ENCODE measurements around the gene BFSP2.

Gene BFSP2

GRCh38 chr3:133425898-133426297 is 26.0 kb downstream of the BFSP2 start:
- Histone ChIP-seq H3K9me3 (ENCODE audit: control insufficient read depth, low read depth, low read length) (no peaks in the 10 kb centered on the region), H3K36me3 (ENCODE audit: control insufficient read depth, low read depth, low read length) (no peaks in the 10 kb centered on the region), H3K4me3 (ENCODE audit: low read length) (no peak overlapping the region), H3K27ac (ENCODE audit: low read length) (no peak overlapping the region), H3K9ac (ENCODE audit: low read length) (no peak overlapping the region), H3K4me1 (ENCODE audit: control insufficient read depth, low read depth, low read length) (no peaks in the 10 kb centered on the region), H3K27me3 (ENCODE audit: control insufficient read depth, insufficient read depth, low read length) (no peaks in the 10 kb centered on the region)

GRCh38 chr3:133426721-133427120 is 26.9 kb downstream of the BFSP2 start:
- no peak overlapping the region for H3K27ac ChIP-seq (ENCODE audit: low read length)
- H3K9ac ChIP-seq (ENCODE audit: low read length), result no peak overlapping the region
- H3K36me3 ChIP-seq (ENCODE audit: control insufficient read depth, low read depth, low read length), result no peaks in the 10 kb centered on the region
- no peaks in the 10 kb centered on the region for H3K27me3 ChIP-seq (ENCODE audit: control insufficient read depth, insufficient read depth, low read length)
- H3K9me3 ChIP-seq (ENCODE audit: control insufficient read depth, low read depth, low read length), result no peaks in the 10 kb centered on the region
- H3K4me3 ChIP-seq (ENCODE audit: low read length), result no peak overlapping the region
- no peaks in the 10 kb centered on the region for H3K4me1 ChIP-seq (ENCODE audit: control insufficient read depth, low read depth, low read length)

GRCh38 chr3:133428552-133428951 is 28.7 kb downstream of the BFSP2 start:
- H3K4me3 ChIP-seq (ENCODE audit: low read length), result no peak overlapping the region
- no peaks in the 10 kb centered on the region for H3K4me1 ChIP-seq (ENCODE audit: control insufficient read depth, low read depth, low read length)
- H3K9ac ChIP-seq (ENCODE audit: low read length), result no peak overlapping the region
- no peaks in the 10 kb centered on the region for H3K9me3 ChIP-seq (ENCODE audit: control insufficient read depth, low read depth, low read length)
- no peak overlapping the region for H3K27ac ChIP-seq (ENCODE audit: low read length)
- H3K36me3 ChIP-seq (ENCODE audit: control insufficient read depth, low read depth, low read length), result no peaks in the 10 kb centered on the region
- no peaks in the 10 kb centered on the region for H3K27me3 ChIP-seq (ENCODE audit: control insufficient read depth, insufficient read depth, low read length)

- H3K9ac ChIP-seq (ENCODE audit: low read length), result no peak overlapping the region
- H3K27ac ChIP-seq (ENCODE audit: low read length), result no peak overlapping the region
- H3K4me1 ChIP-seq (ENCODE audit: control insufficient read depth, low read depth, low read length), result no peaks in the 10 kb centered on the region
- H3K36me3 ChIP-seq (ENCODE audit: control insufficient read depth, low read depth, low read length), result no peaks in the 10 kb centered on the region
- H3K9me3 ChIP-seq (ENCODE audit: control insufficient read depth, low read depth, low read length), result no peaks in the 10 kb centered on the region
- H3K4me3 ChIP-seq (ENCODE audit: low read length), result no peak overlapping the region
- H3K27me3 ChIP-seq (ENCODE audit: control insufficient read depth, insufficient read depth, low read length), result no peaks in the 10 kb centered on the region
Observed at GRCh38 chr3:133429063-133429462, 29.2 kb downstream of the BFSP2 start.

GRCh38 chr3:133439563-133439962 is 39.7 kb downstream of the BFSP2 start:
- H3K4me1 ChIP-seq (ENCODE audit: control insufficient read depth, low read depth, low read length), result no peaks in the 10 kb centered on the region
- H3K27ac ChIP-seq (ENCODE audit: low read length), result no peak overlapping the region
- H3K9ac ChIP-seq (ENCODE audit: low read length), result no peak overlapping the region
- H3K27me3 ChIP-seq (ENCODE audit: control insufficient read depth, insufficient read depth, low read length), result no peaks in the 10 kb centered on the region
- H3K9me3 ChIP-seq (ENCODE audit: control insufficient read depth, low read depth, low read length), result no peaks in the 10 kb centered on the region
- no peak overlapping the region for H3K4me3 ChIP-seq (ENCODE audit: low read length)
- no peaks in the 10 kb centered on the region for H3K36me3 ChIP-seq (ENCODE audit: control insufficient read depth, low read depth, low read length)

GRCh38 chr3:133440652-133441051 is 40.8 kb downstream of the BFSP2 start:
- Histone ChIP-seq H3K9me3 (ENCODE audit: control insufficient read depth, low read depth, low read length) (no peaks in the 10 kb centered on the region), H3K4me3 (ENCODE audit: low read length) (no peak overlapping the region), H3K27me3 (ENCODE audit: control insufficient read depth, insufficient read depth, low read length) (no peaks in the 10 kb centered on the region), H3K36me3 (ENCODE audit: control insufficient read depth, low read depth, low read length) (no peaks in the 10 kb centered on the region), H3K4me1 (ENCODE audit: control insufficient read depth, low read depth, low read length) (no peaks in the 10 kb centered on the region), H3K27ac (ENCODE audit: low read length) (no peak overlapping the region), H3K9ac (ENCODE audit: low read length) (no peak overlapping the region)

- no peak overlapping the region for H3K4me3 ChIP-seq (ENCODE audit: low read length)
- no peaks in the 10 kb centered on the region for H3K27me3 ChIP-seq (ENCODE audit: control insufficient read depth, insufficient read depth, low read length)
- no peak overlapping the region for H3K9ac ChIP-seq (ENCODE audit: low read length)
- no peaks in the 10 kb centered on the region for H3K4me1 ChIP-seq (ENCODE audit: control insufficient read depth, low read depth, low read length)
- H3K36me3 ChIP-seq (ENCODE audit: control insufficient read depth, low read depth, low read length), result no peaks in the 10 kb centered on the region
- no peaks in the 10 kb centered on the region for H3K9me3 ChIP-seq (ENCODE audit: control insufficient read depth, low read depth, low read length)
- H3K27ac ChIP-seq (ENCODE audit: low read length), result no peak overlapping the region
Observed at GRCh38 chr3:133441867-133442270, 42.0 kb downstream of the BFSP2 start.

- Histone ChIP-seq H3K36me3 (ENCODE audit: control insufficient read depth, low read depth, low read length) (no peaks in the 10 kb centered on the region), H3K27ac (ENCODE audit: low read length) (no peak overlapping the region), H3K9ac (ENCODE audit: low read length) (no peak overlapping the region), H3K4me3 (ENCODE audit: low read length) (no peak overlapping the region), H3K9me3 (ENCODE audit: control insufficient read depth, low read depth, low read length) (no peaks in the 10 kb centered on the region), H3K27me3 (ENCODE audit: control insufficient read depth, insufficient read depth, low read length) (no peaks in the 10 kb centered on the region), H3K4me1 (ENCODE audit: control insufficient read depth, low read depth, low read length) (no peaks in the 10 kb centered on the region)
Observed at GRCh38 chr3:133442518-133442917, 42.7 kb downstream of the BFSP2 start.

GRCh38 chr3:133443649-133444422 is 44.0 kb downstream of the BFSP2 start:
- Histone ChIP-seq H3K36me3 (ENCODE audit: control insufficient read depth, low read depth, low read length) (no peaks in the 10 kb centered on the region), H3K9me3 (ENCODE audit: control insufficient read depth, low read depth, low read length) (no peaks in the 10 kb centered on the region), H3K27ac (ENCODE audit: low read length) (no peak overlapping the region), H3K4me3 (ENCODE audit: low read length) (no peak overlapping the region), H3K27me3 (ENCODE audit: control insufficient read depth, insufficient read depth, low read length) (no peaks in the 10 kb centered on the region), H3K9ac (ENCODE audit: low read length) (no peak overlapping the region), H3K4me1 (ENCODE audit: control insufficient read depth, low read depth, low read length) (no peaks in the 10 kb centered on the region)

GRCh38 chr3:133444423-133444774 is 44.5 kb downstream of the BFSP2 start:
- H3K9me3 ChIP-seq (ENCODE audit: control insufficient read depth, low read depth, low read length), result no peaks in the 10 kb centered on the region
- no peaks in the 10 kb centered on the region for H3K4me1 ChIP-seq (ENCODE audit: control insufficient read depth, low read depth, low read length)
- H3K9ac ChIP-seq (ENCODE audit: low read length), result no peak overlapping the region
- H3K27me3 ChIP-seq (ENCODE audit: control insufficient read depth, insufficient read depth, low read length), result no peaks in the 10 kb centered on the region
- no peak overlapping the region for H3K27ac ChIP-seq (ENCODE audit: low read length)
- H3K36me3 ChIP-seq (ENCODE audit: control insufficient read depth, low read depth, low read length), result no peaks in the 10 kb centered on the region
- no peak overlapping the region for H3K4me3 ChIP-seq (ENCODE audit: low read length)

- H3K9ac ChIP-seq (ENCODE audit: low read length), result no peak overlapping the region
- H3K36me3 ChIP-seq (ENCODE audit: control insufficient read depth, low read depth, low read length), result no peaks in the 10 kb centered on the region
- no peak overlapping the region for H3K27ac ChIP-seq (ENCODE audit: low read length)
- H3K9me3 ChIP-seq (ENCODE audit: control insufficient read depth, low read depth, low read length), result no peaks in the 10 kb centered on the region
- H3K4me3 ChIP-seq (ENCODE audit: low read length), result no peak overlapping the region
- no peaks in the 10 kb centered on the region for H3K4me1 ChIP-seq (ENCODE audit: control insufficient read depth, low read depth, low read length)
- no peaks in the 10 kb centered on the region for H3K27me3 ChIP-seq (ENCODE audit: control insufficient read depth, insufficient read depth, low read length)
Observed at GRCh38 chr3:133445108-133445507, 45.3 kb downstream of the BFSP2 start.

GRCh38 chr3:133447750-133448477 is 48.1 kb downstream of the BFSP2 start:
- Histone ChIP-seq H3K4me3 (ENCODE audit: low read length) (no peak overlapping the region), H3K4me1 (ENCODE audit: control insufficient read depth, low read depth, low read length) (peaks cover 8% of the 10 kb centered on the region), H3K27ac (ENCODE audit: low read length) (no peak overlapping the region), H3K9me3 (ENCODE audit: control insufficient read depth, low read depth, low read length) (no peaks in the 10 kb centered on the region), H3K27me3 (ENCODE audit: control insufficient read depth, insufficient read depth, low read length) (no peaks in the 10 kb centered on the region), H3K9ac (ENCODE audit: low read length) (no peak overlapping the region), H3K36me3 (ENCODE audit: control insufficient read depth, low read depth, low read length) (no peaks in the 10 kb centered on the region)
